Progenitor cell of endocrine pancreas (in vitro differentiated cells): ENCODE results near the gene CEP128. TPM values are rescaled to one million over a fixed set of nuclear protein-coding genes. Genes with fewer than 3 reads are reported as not detected.

Experiments used
- DNase-seq: peaks from one replicate; pipeline ENCODE4 v3.0.0; 2021; ENCODE audit warnings: low spot score; ENCODE audit not compliant: unreplicated experiment
- H3K27ac Mint-ChIP-seq: 2 replicates; pipeline ENCODE4 v1.8.0; 2021; ENCODE audit warnings: mild to moderate bottlenecking, moderate library complexity, mixed read lengths
- H3K27me3 Mint-ChIP-seq: 2 replicates; pipeline ENCODE4 v1.8.0; 2021; ENCODE audit warnings: mixed read lengths
- H3K36me3 Mint-ChIP-seq: 2 replicates; pipeline ENCODE4 v1.8.0; 2022; ENCODE audit warnings: mixed read lengths; ENCODE audit not compliant: insufficient read depth
- H3K4me1 Mint-ChIP-seq: 2 replicates; pipeline ENCODE4 v1.8.0; 2021; ENCODE audit warnings: low read depth, mixed read lengths
- H3K4me3 Mint-ChIP-seq: 2 replicates; pipeline ENCODE4 v1.8.0; 2021; ENCODE audit warnings: low read depth, mild to moderate bottlenecking, moderate library complexity, mixed read lengths
- H3K9me3 Mint-ChIP-seq: 2 replicates; pipeline ENCODE4 v1.8.0; 2021; ENCODE audit warnings: low read depth, mixed read lengths
- CTCF ChIP-seq: fragments of 200-600 bp; sonication (generic); IDR thresholded peaks from one replicate; pipeline ENCODE4 v1.5.0; 2021; ENCODE audit warnings: antibody characterized with exemption, mild to moderate bottlenecking; ENCODE audit not compliant: unreplicated experiment
- total RNA-seq: library from RNA; stranded (reverse); gene quantifications from 2 replicates; pipeline ENCODE4 v1.2.1, GENCODE V29; 2021

Gene CEP128
- total RNA-seq, 1 donor from 2014 or later: 15.9 TPM

- H3K27me3 Mint-ChIP-seq: no peaks in the 10 kb centered on the region
- no peak overlapping the region for H3K4me3 Mint-ChIP-seq
- H3K27ac Mint-ChIP-seq: no peak overlapping the region
- no peaks in the 10 kb centered on the region for H3K36me3 Mint-ChIP-seq
- no peak for DNase-seq
- H3K9me3 Mint-ChIP-seq: no peaks in the 10 kb centered on the region
- no peaks in the 10 kb centered on the region for H3K4me1 Mint-ChIP-seq
- TF ChIP-seq CTCF: no peak
These were observed 370.6 kb downstream of the CEP128 start for GRCh38 chr14:80570930-80571298.

- no peak overlapping the region for H3K27ac Mint-ChIP-seq
- no peak for TF ChIP-seq CTCF
- H3K4me1 Mint-ChIP-seq: no peaks in the 10 kb centered on the region
- no peak overlapping the region for H3K4me3 Mint-ChIP-seq
- no peaks in the 10 kb centered on the region for H3K36me3 Mint-ChIP-seq
- no peaks in the 10 kb centered on the region for H3K27me3 Mint-ChIP-seq
- DNase-seq: no peak
- no peaks in the 10 kb centered on the region for H3K9me3 Mint-ChIP-seq
These were observed 373.5 kb downstream of the CEP128 start for GRCh38 chr14:80567905-80568536.

GRCh38 chr14:80565001-80565400 lies 376.5 kb downstream of the CEP128 start:
- H3K4me3 Mint-ChIP-seq: no peak overlapping the region
- no peak for TF ChIP-seq CTCF
- H3K9me3 Mint-ChIP-seq: no peaks in the 10 kb centered on the region
- no peak overlapping the region for H3K27ac Mint-ChIP-seq
- H3K4me1 Mint-ChIP-seq: no peaks in the 10 kb centered on the region
- no peak for DNase-seq
- H3K36me3 Mint-ChIP-seq: no peaks in the 10 kb centered on the region
- no peaks in the 10 kb centered on the region for H3K27me3 Mint-ChIP-seq

GRCh38 chr14:80564051-80564450 lies 377.5 kb downstream of the CEP128 start:
- Mint-ChIP-seq H3K36me3 (no peaks in the 10 kb centered on the region), H3K9me3 (peaks cover 3% of the 10 kb centered on the region), H3K27ac (no peak overlapping the region), H3K4me1 (peaks cover 1% of the 10 kb centered on the region), H3K4me3 (no peak overlapping the region), H3K27me3 (no peaks in the 10 kb centered on the region)
- no peak for TF ChIP-seq CTCF
- DNase-seq: no peak

- H3K36me3 Mint-ChIP-seq: no peaks in the 10 kb centered on the region
- H3K4me3 Mint-ChIP-seq: no peak overlapping the region
- no peaks in the 10 kb centered on the region for H3K27me3 Mint-ChIP-seq
- peaks cover 1% of the 10 kb centered on the region for H3K4me1 Mint-ChIP-seq
- no peak for DNase-seq
- no peak for TF ChIP-seq CTCF
- no peak overlapping the region for H3K27ac Mint-ChIP-seq
- peaks cover 3% of the 10 kb centered on the region for H3K9me3 Mint-ChIP-seq
These were observed 380.5 kb downstream of the CEP128 start for GRCh38 chr14:80560800-80561657.
